HAP-1 (cell line): Measurements from ENCODE around the gene C14orf132.

Experiments
- DNase-seq, 2 experiments: peaks; one replicate each; pipeline ENCODE4 v3.0.0-alpha.2; 2016 to 2020; ENCODE audit warnings: low spot score in 2 of 2
- H3K27me3 ChIP-seq: fragments of 250-450 bp; sonication (Bioruptor Pico); 2 replicates; pipeline ENCODE4 v1.5.1; 2020; ENCODE audit warnings: low read depth, mild to moderate bottlenecking, moderate library complexity
- H3K36me3 ChIP-seq: fragments of 250-450 bp; sonication (Bioruptor Pico); replicated peaks from 2 replicates; pipeline ENCODE4 v1.5.1; 2020; ENCODE audit warnings: mild to moderate bottlenecking
- H3K4me1 ChIP-seq: fragments of 250-450 bp; sonication (Bioruptor Pico); 2 replicates; pipeline ENCODE4 v1.5.1; 2020; ENCODE audit warnings: mild to moderate bottlenecking
- H3K4me3 ChIP-seq: fragments of 250-450 bp; sonication (Bioruptor Pico); 2 replicates; pipeline ENCODE4 v1.5.1; 2020; ENCODE audit warnings: mild to moderate bottlenecking, moderate library complexity
- H3K9me3 ChIP-seq: fragments of 250-450 bp; sonication (Bioruptor Pico); 2 replicates; pipeline ENCODE4 v1.5.1; 2020; ENCODE audit warnings: mild to moderate bottlenecking, moderate library complexity
- in situ Hi-C: fragments of 300-500 bp; cut with MboI; formaldehyde crosslinking; loops from 3 replicates; pipeline ENCODE4 v1.14.3; 2020; ENCODE audit warnings: low sequenced_read_pairs, inconsistent platforms, mixed read lengths

Gene C14orf132

GRCh38 chr14:96049932-96050331 lies 10.8 kb downstream of the C14orf132 start:
- H3K9me3 ChIP-seq = no peaks in the 10 kb centered on the region
- no peaks in the 10 kb centered on the region for H3K27me3 ChIP-seq
- H3K4me3 ChIP-seq = no peak overlapping the region
- H3K36me3 ChIP-seq = no peaks in the 10 kb centered on the region
- in situ Hi-C loops = no loop called here
- DNase-seq = no peak
- no peaks in the 10 kb centered on the region for H3K4me1 ChIP-seq

- no peaks in the 10 kb centered on the region for H3K36me3 ChIP-seq
- no peaks in the 10 kb centered on the region for H3K27me3 ChIP-seq
- no peaks in the 10 kb centered on the region for H3K4me1 ChIP-seq
- in situ Hi-C loops = no loop called here
- no peak overlapping the region for H3K4me3 ChIP-seq
- no peak for DNase-seq
- H3K9me3 ChIP-seq = no peaks in the 10 kb centered on the region
These were observed 11.3 kb downstream of the C14orf132 start for GRCh38 chr14:96050482-96050881.

DNA sequence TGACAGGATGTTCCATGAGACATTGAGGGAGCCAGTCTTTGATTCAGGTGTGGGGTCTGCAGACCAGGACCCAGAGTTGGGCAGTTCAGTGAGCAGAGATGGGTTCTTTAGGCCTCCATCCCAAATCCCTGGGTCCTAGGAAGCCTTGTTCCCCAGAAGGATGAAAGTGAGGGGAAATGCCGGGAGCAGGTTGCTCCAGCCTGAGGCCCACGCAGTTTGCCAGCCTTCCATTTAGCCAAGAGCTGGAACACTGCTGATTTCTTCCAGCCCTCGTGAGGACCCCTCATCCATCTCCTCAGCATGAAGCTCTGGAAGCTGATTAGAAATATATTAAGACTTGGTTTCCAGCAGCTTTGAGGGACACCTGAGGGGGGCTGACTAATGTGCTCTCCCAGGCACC lies 12.1 kb downstream of the C14orf132 start:
- H3K27me3 ChIP-seq = no peaks in the 10 kb centered on the region
- in situ Hi-C loops = no loop called here
- H3K36me3 ChIP-seq = no peaks in the 10 kb centered on the region
- H3K4me1 ChIP-seq = no peaks in the 10 kb centered on the region
- no peaks in the 10 kb centered on the region for H3K9me3 ChIP-seq
- DNase-seq = no peak
- no peak overlapping the region for H3K4me3 ChIP-seq

GRCh38 chr14:96051642-96052540 lies 12.7 kb downstream of the C14orf132 start:
- peaks cover 4% of the 10 kb centered on the region for H3K4me1 ChIP-seq
- H3K9me3 ChIP-seq = no peaks in the 10 kb centered on the region
- H3K27me3 ChIP-seq = no peaks in the 10 kb centered on the region
- in situ Hi-C loops = no loop called here
- DNase-seq = no peak
- no peaks in the 10 kb centered on the region for H3K36me3 ChIP-seq
- no peak overlapping the region for H3K4me3 ChIP-seq

GRCh38 chr14:96052541-96053247 lies 13.5 kb downstream of the C14orf132 start:
- Histone ChIP-seq H3K4me3 (no peak overlapping the region), H3K9me3 (no peaks in the 10 kb centered on the region), H3K36me3 (no peaks in the 10 kb centered on the region), H3K4me1 (peaks cover 8% of the 10 kb centered on the region), H3K27me3 (no peaks in the 10 kb centered on the region)
- in situ Hi-C loops = no loop called here
- no peak for DNase-seq

GRCh38 chr14:96053248-96053599 lies 14.1 kb downstream of the C14orf132 start:
- in situ Hi-C loops = no loop called here
- DNase-seq = no peak
- peaks cover 8% of the 10 kb centered on the region for H3K4me1 ChIP-seq

GRCh38 chr14:96053600-96054381 lies 14.6 kb downstream of the C14orf132 start:
- no peak overlapping the region for H3K4me3 ChIP-seq
- in situ Hi-C loops = no loop called here
- DNase-seq = no peak
- no peaks in the 10 kb centered on the region for H3K27me3 ChIP-seq
- H3K9me3 ChIP-seq = no peaks in the 10 kb centered on the region
- peaks cover 8% of the 10 kb centered on the region for H3K4me1 ChIP-seq
- no peaks in the 10 kb centered on the region for H3K36me3 ChIP-seq

More at GRCh38 chr14:96053248-96053599, 14.1 kb downstream of the C14orf132 start:
- no peak overlapping the region for H3K4me3 ChIP-seq
- no peaks in the 10 kb centered on the region for H3K27me3 ChIP-seq
- H3K9me3 ChIP-seq = no peaks in the 10 kb centered on the region
- H3K36me3 ChIP-seq = no peaks in the 10 kb centered on the region

- no peak overlapping the region for H3K4me3 ChIP-seq
- peaks cover 8% of the 10 kb centered on the region for H3K4me1 ChIP-seq
- in situ Hi-C loops = no loop called here
- no peak for DNase-seq
- no peaks in the 10 kb centered on the region for H3K36me3 ChIP-seq
- H3K27me3 ChIP-seq = no peaks in the 10 kb centered on the region
- no peaks in the 10 kb centered on the region for H3K9me3 ChIP-seq
These were observed 15.5 kb downstream of the C14orf132 start for GRCh38 chr14:96054661-96055060.

DNA sequence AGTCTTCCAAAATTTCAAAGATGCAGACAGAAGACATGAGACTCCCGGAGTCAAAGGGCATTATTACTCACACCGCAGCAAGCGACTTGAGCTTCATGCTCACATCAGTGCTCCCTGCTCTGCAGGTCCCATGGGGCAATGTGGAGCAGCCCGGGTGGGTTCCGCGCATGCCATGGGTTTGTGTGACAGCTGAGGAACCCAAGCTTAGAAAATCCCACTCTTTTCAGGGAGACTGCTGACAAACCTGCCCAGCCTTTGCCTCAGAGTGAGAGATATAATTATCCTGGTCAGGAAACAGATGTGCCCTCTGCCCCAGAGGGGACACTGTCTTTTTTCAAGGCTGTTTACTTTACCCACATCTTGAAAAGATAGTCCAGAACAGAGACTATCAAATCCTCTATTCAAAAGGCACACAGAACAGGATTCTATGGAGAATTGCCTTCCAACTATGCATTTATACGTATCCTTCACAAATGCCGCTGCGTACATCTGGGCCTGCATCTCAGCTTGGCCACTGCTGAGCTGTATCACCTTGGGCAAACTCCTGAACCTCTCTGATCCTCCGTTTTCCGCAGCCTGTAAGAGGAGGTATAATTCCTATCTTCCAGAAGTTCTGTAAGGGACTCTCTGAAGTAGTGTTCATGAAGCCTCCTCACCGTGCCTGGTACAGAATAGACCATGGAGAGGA lies 16.0 kb downstream of the C14orf132 start:
- no peak for DNase-seq
- H3K27me3 ChIP-seq = no peaks in the 10 kb centered on the region
- no peaks in the 10 kb centered on the region for H3K36me3 ChIP-seq
- no peaks in the 10 kb centered on the region for H3K9me3 ChIP-seq
- H3K4me3 ChIP-seq = no peak overlapping the region
- in situ Hi-C loops = no loop called here
- peaks cover 8% of the 10 kb centered on the region for H3K4me1 ChIP-seq

- no peaks in the 10 kb centered on the region for H3K27me3 ChIP-seq
- no peaks in the 10 kb centered on the region for H3K9me3 ChIP-seq
- H3K36me3 ChIP-seq = no peaks in the 10 kb centered on the region
- DNase-seq = no peak
- in situ Hi-C loops = no loop called here
- no peak overlapping the region for H3K4me3 ChIP-seq
- peaks cover 8% of the 10 kb centered on the region for H3K4me1 ChIP-seq
These were observed 16.8 kb downstream of the C14orf132 start for GRCh38 chr14:96055753-96056508.

GRCh38 chr14:96056509-96057422 lies 17.6 kb downstream of the C14orf132 start:
- Histone ChIP-seq H3K4me3 (no peak overlapping the region), H3K9me3 (no peaks in the 10 kb centered on the region), H3K36me3 (no peaks in the 10 kb centered on the region), H3K27me3 (no peaks in the 10 kb centered on the region), H3K4me1 (peaks cover 8% of the 10 kb centered on the region)
- DNase-seq = peak; percentile 59 to 77
- in situ Hi-C loops = no loop called here

GRCh38 chr14:96057738-96058137 lies 18.6 kb downstream of the C14orf132 start:
- no peaks in the 10 kb centered on the region for H3K27me3 ChIP-seq
- no peaks in the 10 kb centered on the region for H3K9me3 ChIP-seq
- peaks cover 8% of the 10 kb centered on the region for H3K4me1 ChIP-seq
- H3K4me3 ChIP-seq = no peak overlapping the region
- no peaks in the 10 kb centered on the region for H3K36me3 ChIP-seq
- DNase-seq = no peak
- in situ Hi-C loops = no loop called here
